ENCODE data around the gene TRIM31.

TRIM31 gene

DNA sequence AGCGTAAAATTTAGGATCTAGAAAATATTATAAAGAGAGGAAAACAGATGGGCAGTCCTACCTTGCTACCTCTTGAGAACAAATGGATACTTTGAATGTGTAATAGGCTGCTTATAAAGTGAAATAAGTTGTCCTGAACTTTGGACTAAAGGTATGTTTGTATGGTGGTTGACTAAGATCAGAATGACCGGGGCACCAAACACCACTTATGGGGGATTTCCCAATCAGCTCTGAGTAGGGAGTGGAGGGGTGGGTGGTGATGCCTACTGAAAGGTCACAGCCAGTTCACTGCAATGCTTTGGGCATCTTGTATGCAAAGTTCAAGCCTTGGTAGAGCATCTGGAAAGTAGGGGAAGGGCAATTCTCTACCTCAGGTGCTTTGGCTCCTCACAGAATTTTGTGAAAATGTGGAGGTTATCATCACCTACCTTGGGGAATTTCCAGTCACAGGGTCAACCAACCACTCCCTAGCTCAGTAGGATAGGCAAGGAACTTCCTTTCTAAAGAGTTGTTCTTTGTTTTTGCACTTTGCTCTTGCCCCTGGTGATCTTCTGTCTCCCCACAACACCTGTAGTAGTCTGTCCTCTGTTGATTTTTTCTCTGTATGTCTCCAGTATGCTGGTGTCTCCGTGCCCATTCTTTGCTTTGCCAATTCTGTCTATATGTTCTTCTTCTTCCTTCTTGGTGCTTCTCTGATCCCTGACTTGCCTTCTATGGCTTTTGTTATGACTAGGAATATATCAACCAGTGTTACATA is at the start of gene TRIM31:
TRIM31 (minus strand) TSS at position 88 of the 757 bp plus-strand sequence. CDS start 285 bp downstream, outside the sequence.
- DNase-seq (ENCODE audit: low read depth in 4 of 4, low spot score in 1 of 4) = no peak

- no peak for DNase-seq (ENCODE audit: low read depth in 4 of 4, low spot score in 1 of 4)
Measured at GRCh38 chr6:30162265-30163089, 49.6 kb upstream of the TRIM31 start.

GRCh38 chr6:30160785-30161531 is 48.1 kb upstream of the TRIM31 start, which contains the start of gene TRIM10:
TSS of gene TRIM10 (minus strand) at chr6:30161211. CDS start at chr6:30160858, 353 bp downstream.
- DNase-seq (ENCODE audit: low read depth in 4 of 4, low spot score in 1 of 4) = no peak

DNA sequence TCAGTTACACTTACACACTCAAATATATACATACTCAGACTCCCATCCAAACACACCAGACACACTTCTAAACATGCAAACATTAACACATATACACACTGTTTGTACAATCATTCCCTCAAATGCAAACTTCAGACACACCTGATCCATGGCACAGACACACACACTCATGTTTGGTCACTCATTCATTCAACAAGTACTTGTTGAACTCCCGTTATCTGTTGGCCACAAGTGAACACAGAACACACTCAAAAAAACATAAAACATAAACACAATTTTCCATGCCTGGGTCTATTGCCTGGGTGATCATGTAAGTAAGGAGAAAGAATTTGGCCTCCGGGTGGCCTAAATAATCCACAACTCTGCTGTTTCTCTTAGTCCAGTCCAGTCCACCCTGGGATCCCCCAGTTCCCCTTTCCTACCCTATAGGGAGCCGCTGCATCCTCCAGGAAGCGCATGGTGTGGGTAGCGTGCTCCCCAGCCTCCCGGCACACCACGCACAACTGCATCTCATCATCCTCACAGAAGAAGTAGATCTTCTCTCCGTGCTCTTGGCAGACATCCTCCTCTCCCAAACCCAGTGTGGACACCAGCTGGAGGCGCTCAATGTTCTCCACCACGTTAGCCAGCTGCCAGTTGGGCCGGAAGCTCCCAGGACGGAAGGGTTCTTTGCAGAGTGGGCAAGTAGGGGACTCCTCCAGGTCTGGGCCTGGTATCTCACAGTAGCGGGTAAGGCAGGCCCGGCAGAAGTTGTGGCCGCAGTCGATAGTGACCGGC is 47.3 kb upstream of the TRIM31 start:
- no peak for DNase-seq (ENCODE audit: low read depth in 4 of 4, low spot score in 1 of 4)

DNA sequence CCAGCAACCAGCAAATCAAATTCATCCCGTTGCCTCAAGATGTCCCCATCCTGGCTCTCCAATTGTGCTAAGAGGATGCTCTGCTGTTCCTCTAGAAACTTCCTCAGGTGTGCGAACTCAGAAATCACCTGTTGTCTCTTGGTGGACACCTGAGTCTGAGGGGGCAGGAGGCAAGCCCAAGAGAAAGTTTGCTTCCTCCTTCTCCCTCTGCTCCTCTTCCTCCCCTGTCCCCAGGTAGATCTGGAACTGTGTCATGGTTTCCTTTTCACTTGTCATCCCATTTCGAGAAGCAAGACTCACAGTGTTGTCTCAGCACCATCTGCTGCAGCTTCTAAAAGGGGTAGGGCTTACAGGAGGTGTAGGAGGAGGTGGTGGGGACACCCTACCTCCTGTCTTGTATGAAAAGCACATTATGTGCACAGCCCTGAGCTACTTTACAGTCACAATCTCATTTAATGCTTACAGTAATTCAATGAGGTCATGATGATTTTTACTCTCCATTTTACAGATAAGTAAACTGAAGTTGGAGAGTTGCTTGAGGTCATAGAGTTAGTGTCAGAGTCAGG is 45.7 kb upstream of the TRIM31 start:
- DNase-seq (ENCODE audit: low read depth in 4 of 4, low spot score in 1 of 4) = no peak

DNA sequence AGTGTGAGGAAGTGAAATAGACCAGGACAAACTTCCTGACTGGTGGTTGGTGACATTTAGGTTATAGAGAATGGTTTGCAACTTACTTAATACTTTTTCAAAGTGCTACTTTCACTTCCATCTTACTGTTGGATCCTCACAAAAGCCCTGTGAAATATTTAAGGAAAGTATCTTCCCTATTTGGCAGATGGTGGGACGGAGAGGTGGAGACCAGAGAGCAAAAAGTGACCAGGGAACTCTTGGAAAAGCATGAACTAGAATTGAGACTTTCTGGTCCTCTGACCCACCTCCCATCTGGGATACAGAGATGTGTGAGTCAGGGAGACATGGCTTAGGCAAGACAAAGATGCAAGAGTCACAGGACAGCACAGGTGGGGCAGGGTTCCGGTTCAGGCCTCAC is 45.1 kb upstream of the TRIM31 start:
- no peak for DNase-seq (ENCODE audit: low read depth in 4 of 4, low spot score in 1 of 4)

- DNase-seq (ENCODE audit: low read depth in 4 of 4, low spot score in 1 of 4) = no peak
Measured at GRCh38 chr6:30157581-30157980, 44.7 kb upstream of the TRIM31 start.

- DNase-seq (ENCODE audit: low read depth in 4 of 4, low spot score in 1 of 4) = no peak
Measured at GRCh38 chr6:30156774-30157173, 43.9 kb upstream of the TRIM31 start.

GRCh38 chr6:30156262-30156599 is 43.3 kb upstream of the TRIM31 start:
- no peak for DNase-seq (ENCODE audit: low read depth in 4 of 4, low spot score in 1 of 4)

DNA sequence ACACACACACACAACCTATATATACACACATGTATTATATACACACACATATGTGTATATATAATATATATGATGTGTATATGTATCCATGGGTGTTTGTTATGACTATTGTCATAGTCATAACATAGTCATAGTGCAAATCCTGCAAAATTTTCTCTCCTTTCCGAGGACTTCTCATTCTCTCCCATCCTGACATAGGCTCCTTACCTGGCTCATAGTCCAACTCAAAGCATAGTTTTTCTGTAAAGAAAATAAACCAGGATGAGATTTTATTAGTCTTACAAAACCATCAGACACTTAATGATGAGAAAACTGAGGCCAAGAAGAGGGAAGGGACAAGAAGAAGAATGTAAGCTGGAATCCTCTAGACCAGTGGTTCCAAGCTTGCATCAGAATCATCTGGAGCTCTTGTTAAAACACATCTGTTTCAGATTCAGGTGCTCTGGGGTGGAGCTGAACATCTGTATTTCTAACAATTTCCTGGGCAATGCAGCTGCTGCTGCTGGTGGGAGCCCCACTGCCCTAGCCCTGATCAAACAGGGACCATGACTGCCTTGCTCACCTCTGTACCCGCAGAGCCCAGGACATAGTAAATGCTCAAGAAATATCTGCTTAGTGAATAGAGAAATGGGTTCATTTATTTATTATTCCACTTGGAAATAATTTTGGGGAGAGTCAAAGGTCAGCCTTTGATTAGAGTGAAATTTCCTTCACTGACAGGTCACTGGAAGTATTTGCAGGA is 42.8 kb upstream of the TRIM31 start:
- no peak for DNase-seq (ENCODE audit: low read depth in 4 of 4, low spot score in 1 of 4)

GRCh38 chr6:30154709-30155519 is 42.0 kb upstream of the TRIM31 start:
- DNase-seq (ENCODE audit: low read depth in 4 of 4, low spot score in 1 of 4) = no peak

DNA sequence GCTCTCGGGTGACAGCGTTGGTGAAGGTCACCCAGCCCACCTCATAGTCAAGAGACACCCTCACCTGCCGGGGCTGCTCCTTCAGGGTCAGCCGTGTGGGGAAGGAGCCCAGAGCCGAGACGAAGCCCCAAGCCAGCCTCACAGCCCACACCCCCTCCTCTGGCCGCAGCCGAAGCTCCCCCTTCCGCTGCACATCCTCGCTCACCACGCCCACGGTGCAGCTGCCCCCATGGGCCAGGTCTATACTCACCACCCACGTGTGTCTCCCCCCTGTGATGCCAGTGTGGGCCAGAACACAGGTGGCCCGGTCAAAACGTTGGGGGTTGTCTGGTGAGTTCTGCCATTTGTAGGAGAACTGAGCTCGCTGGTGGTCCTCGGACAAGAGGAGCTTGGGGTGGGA is 41.2 kb upstream of the TRIM31 start:
- DNase-seq (ENCODE audit: low read depth in 4 of 4, low spot score in 1 of 4) = no peak

GRCh38 chr6:30152910-30153610 is 40.2 kb upstream of the TRIM31 start:
- no peak for DNase-seq (ENCODE audit: low read depth in 4 of 4, low spot score in 1 of 4)

GRCh38 chr6:30152016-30152673 is 39.3 kb upstream of the TRIM31 start:
- no peak for DNase-seq (ENCODE audit: low read depth in 4 of 4, low spot score in 1 of 4)

GRCh38 chr6:30151580-30151979 is 38.7 kb upstream of the TRIM31 start:
- no peak for DNase-seq (ENCODE audit: low read depth in 4 of 4, low spot score in 1 of 4)

DNA sequence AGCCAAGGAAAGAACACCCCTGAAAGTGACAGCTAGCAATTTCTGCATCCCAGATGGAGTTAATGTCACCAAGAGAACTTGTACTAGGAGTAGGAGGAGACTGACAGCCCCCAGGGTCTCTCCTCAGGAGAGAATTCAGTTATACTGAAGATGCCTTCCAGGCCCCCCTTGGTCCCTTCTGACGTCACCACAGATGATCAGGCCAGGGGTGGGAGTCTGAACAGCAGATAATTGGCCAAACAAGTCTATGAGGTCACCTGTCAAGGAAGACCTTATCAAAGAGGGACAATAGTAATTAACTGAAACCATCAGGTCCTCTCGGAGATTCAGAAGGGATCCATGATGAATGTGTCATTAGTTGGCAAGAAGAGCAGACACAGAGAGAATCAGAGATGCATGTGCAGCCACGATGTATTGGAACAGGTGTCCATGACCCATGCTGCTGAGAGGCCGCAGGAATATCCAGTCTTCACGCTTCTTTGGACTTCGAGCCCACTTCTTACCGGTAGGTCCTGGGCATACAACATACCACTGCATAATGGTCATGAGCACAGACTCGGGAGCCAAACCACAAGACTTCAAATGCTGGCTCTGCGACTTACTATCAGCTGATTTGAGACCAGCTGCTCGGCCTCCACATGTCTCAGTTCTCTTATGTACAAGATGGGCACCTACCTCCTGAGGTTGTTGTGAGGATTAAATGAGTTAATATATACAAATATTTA is 37.9 kb upstream of the TRIM31 start:
- DNase-seq (ENCODE audit: low read depth in 4 of 4, low spot score in 1 of 4) = no peak

GRCh38 chr6:30149858-30150550 is 37.1 kb upstream of the TRIM31 start:
- DNase-seq (ENCODE audit: low read depth in 4 of 4, low spot score in 1 of 4) = no peak

Data from stimulated activated CD4-positive, alpha-beta T cell treated with anti-CD3 and anti-CD28 coated beads, Interleukin-1b, Interleukin-23, amount 100 ng/mL, for 24 hours (primary cell).